Activated CD8-positive, alpha-beta memory T cell treated with anti-CD3 and anti-CD28 coated beads for 36 hours (primary cell): ENCODE results near the gene PRR11. TPM values are rescaled to one million over a fixed set of nuclear protein-coding genes. Genes with fewer than 3 reads are reported as not detected.
"Not testable (repeated sequence)": the region's sequence is repeated elsewhere in the genome, so short reads cannot be mapped to it uniquely, and the experiment has no call there.

Source experiments
- CTCF ChIA-PET: fragments of 350-600 bp; sonication (Branson Sonifier 250); formaldehyde crosslinking; loops from one replicate; lab custom pipeline; 2021; ENCODE audit warnings: antibody characterized with exemption; lab: Charles Lee
- POLR2A ChIA-PET: fragments of 350-600 bp; sonication (Branson Sonifier 250); formaldehyde crosslinking; loops from one replicate; lab custom pipeline; 2021; ENCODE audit warnings: antibody characterized with exemption; lab: Charles Lee
- total RNA-seq, 2 experiments: library from RNA; stranded (reverse); gene quantifications; one replicate each; pipeline ENCODE4 v1.2.3, GENCODE V29; 2021

The PRR11 gene
- total RNA-seq, 2 experiments from 2014 or later: 43.0 to 43.5 TPM

DNA sequence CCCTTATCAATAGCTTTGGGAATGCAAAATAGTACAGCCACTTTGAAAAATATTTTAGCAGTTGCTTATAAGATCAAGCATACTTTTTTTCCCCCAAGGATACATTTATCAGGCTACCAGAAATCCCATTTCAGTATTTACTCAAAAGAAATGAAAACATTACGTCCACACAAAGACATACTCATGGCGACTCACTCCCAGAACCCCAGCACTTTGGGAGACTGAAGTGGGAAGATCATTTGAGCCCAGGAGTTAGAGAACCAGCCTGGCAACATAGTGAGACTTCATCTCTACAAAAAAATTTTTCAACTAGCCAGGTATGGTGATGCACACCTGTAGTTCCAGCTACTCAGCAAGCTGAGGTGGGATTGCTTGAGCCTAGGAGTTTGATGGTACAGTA lies 6.5 kb upstream of the PRR11 start:
- ChIA-PET CTCF (no interaction called here), POLR2A (no interaction called here)

- POLR2A ChIA-PET: no interaction called here
- CTCF ChIA-PET: interaction anchor here (1.5 kb wide), 1 partner anchor 43 kb away, joined by 3 read pairs; the partner anchor contains the start of gene TRIM37
Observed at GRCh38 chr17:59149841-59150511, 5.6 kb upstream of the PRR11 start.

DNA sequence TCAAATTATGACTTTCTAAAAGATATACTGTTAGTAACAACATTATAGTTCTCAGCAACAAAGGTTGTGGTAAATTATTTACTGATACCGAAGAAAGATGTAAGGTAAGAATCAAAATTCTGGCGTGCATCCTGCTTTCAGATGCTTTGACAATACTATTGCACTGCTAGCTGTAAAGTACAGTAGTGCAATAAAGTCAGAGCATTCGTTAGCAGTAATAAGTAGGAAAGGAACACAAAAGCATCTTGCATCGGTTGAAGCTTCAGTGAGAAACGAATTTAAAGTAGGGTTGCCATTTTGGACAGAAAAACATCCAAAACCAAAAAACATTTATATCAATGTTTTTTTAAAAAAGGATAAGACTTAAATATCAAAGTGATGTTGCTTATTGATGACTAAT lies 4.5 kb upstream of the PRR11 start:
- CTCF ChIA-PET: interaction anchor here (1.5 kb wide), 1 partner anchor 44 kb away, joined by 3 read pairs; the partner anchor contains the start of gene TRIM37
- POLR2A ChIA-PET: interaction anchor here (1.7 kb wide), 1 partner anchor 44 kb away, joined by 6 read pairs; the partner anchor contains the start of gene TRIM37

- CTCF ChIA-PET: interaction anchor here (1.5 kb wide), 1 partner anchor 45 kb away, joined by 3 read pairs; the partner anchor contains the start of gene TRIM37
Observed at GRCh38 chr17:59151591-59151990, 4.0 kb upstream of the PRR11 start.

DNA sequence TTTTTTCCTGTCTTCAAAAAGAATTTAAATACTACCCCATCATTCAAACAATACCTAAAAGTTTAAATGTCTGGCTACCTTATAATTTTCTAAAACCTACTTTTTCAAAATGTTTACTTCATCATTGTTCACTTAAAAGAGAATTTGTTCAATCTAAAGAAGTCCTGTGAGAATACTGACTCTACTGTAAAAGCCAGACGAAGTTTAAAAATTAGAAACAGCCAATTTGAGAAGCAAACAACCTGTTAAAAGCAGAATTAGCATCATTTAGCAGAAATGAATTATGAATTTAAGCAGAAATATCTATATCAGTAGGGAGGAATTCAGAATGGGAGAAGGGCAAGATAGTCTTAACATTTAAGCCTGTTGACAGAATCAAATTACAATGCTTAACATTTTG lies 2.6 kb upstream of the PRR11 start:
- CTCF ChIA-PET: no interaction called here
- POLR2A ChIA-PET: interaction anchor here (1.7 kb wide), 1 partner anchor 46 kb away, joined by 6 read pairs; the partner anchor contains the start of gene TRIM37

More at GRCh38 chr17:59151591-59151990, 4.0 kb upstream of the PRR11 start:
- POLR2A ChIA-PET: interaction anchor here (1.7 kb wide), 1 partner anchor 45 kb away, joined by 6 read pairs; the partner anchor contains the start of gene TRIM37

GRCh38 chr17:59154292-59154720 lies 1.2 kb upstream of the PRR11 start:
- POLR2A ChIA-PET: interaction anchor here (2.1 kb wide), 1 partner anchor 48 kb away, joined by 19 read pairs; the partner anchor contains the start of gene TRIM37
- CTCF ChIA-PET: interaction anchor here (0.8 kb wide), 1 partner anchor 26 kb away, joined by 3 read pairs; no protein-coding TSS in a partner anchor

DNA sequence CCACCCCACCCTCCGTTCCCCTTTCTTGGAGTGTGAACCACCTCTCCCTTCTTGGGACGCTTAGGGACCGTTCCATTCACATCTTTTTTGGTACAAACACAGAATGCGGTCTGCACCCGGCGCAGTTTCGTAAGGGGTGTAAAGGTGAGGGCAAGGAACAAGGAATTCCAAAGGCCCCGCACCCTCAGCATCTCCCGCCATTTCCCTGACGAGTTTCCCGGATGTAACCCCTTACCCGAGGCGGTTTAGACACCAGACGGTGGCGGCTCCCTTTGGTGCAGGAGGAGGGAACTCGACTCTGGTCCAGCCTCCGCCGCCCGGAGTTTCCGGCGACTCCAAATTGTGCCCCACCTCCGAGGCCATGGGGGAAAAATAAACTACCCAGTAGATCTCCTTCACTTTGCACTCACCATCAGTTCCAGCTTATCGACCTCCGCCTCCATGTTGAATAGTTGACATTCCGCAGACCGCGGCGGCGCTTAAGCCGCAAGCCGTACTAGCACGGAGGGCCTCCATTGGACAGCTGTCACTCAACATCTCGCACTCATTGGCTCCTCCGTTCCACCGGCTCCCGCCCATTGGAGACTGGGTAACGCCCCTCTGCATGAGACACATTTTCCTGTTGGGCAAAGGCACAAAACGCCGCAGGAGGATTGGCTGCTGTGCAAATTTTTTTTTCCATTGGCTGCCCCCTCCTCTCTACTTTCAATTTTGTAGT lies 666 bp upstream of the PRR11 start, which contains the start of gene SKA2:
Gene SKA2, minus strand, starts transcription at position 466 of the 718 bp plus-strand sequence. Its CDS starts 23 bp downstream, at position 443.
- CTCF ChIA-PET: interaction anchor here (0.6 kb wide), 1 partner anchor 103 kb away, joined by 3 read pairs; no protein-coding TSS in a partner anchor
- POLR2A ChIA-PET: interaction anchor here (0.9 to 2.1 kb wide), 2 partner anchors 16 to 48 kb away, joined by 7 to 19 read pairs; partner anchors contain the start of gene TRIM37

DNA sequence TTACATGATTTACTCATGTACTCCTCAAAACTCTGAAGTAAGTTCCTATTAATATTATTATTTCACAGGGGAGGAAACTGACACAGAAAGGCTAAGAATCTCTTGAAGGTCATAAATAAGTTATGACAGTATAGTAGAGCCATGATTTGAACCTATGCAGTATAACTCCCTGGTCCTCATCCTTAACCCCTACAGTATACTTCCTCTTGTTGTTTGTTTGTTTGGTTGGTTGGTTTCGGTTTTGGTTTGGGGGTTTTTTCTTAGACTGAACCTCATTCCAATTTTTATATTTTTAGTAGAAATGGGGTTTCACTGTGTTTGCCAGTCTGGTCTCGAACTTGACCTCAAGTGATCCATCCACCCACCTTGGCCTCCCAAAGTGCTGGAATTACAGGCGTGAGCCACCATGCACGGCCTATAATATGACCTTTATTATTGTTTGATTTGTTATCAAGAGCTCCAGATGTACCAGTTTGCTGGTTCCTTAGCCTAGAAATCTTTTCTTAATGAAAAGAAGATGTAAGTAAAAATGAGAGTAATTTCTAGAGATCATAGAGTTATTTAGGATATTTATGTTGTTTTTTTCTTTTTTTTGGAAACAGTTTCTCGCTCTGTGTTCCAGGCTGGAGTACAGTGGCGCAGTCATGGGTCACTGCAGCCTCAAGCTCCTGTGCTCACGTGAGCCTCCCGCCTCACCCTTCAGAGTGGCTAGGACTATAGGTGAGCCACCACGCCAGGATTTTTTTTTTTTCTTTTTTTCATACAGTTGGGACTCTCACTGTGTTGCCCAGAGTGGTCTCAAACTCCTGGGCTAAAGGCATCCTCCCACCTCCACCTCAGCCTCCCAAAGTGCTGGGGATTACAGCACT lies 4.8 kb downstream of the PRR11 start:
- POLR2A ChIA-PET: no interaction called here
- CTCF ChIA-PET: no interaction called here

DNA sequence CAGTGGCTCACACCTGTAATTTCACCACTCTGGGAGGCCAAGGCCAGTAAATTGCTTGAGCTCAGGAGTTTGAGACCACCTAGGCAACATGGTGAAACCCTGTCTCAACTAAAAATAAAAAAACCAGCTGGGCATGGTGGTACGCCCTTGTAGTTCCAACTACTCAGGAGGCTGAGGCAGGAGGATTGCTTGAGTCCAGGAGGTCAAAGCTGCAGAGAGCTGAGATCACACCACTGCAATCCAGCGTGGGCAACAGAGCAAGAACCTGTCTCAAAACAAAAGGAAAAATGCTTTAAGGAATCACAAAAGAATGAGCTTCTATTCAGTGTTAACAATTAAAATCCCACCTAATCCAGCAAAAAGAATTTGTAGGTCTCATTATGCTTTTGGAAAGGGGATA lies 5.9 kb downstream of the PRR11 start:
- CTCF ChIA-PET: no interaction called here
- POLR2A ChIA-PET: no interaction called here

DNA sequence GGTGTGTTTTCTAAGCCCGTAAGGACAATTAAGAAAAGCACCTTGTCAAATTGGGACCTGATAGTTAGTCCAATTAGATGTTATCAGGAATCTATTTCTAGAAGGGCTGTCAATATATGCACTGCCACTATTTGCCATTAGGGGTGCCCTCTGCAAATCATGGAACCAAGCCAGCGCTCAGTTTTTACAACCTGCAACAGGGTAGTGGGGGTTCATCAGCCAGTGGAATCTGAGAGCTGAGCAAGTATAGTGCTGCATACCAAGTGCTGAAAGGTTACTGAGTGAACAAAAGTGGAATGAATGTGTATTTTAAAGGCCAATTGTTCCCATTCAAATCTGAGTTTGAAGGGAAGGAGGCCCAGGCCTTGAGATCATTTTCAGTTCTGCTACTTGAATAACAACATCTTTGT lies 10.4 kb downstream of the PRR11 start:
- ChIA-PET CTCF (no interaction called here), POLR2A (no interaction called here)

DNA sequence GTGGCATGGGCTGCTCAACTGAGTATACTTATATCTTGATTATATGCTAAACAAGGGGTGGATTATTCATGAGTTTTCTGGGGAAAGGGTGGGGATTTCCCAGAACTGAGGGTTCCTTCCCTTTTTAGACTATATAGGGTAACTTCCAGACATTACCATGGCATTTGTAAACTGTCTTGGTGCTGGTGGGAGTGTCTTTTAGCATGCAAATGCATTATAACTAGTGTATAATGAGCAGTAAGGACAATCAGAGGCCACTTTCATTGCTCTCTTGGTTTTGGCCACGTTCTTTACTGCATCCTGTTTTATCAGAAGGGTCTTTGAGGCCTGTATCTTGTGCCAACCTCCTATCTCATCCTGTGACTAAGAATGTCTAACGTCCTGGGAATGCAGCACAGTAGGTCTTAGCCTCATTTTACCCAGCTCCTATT lies 12.0 kb downstream of the PRR11 start:
- ChIA-PET CTCF (no interaction called here), POLR2A (no interaction called here)

DNA sequence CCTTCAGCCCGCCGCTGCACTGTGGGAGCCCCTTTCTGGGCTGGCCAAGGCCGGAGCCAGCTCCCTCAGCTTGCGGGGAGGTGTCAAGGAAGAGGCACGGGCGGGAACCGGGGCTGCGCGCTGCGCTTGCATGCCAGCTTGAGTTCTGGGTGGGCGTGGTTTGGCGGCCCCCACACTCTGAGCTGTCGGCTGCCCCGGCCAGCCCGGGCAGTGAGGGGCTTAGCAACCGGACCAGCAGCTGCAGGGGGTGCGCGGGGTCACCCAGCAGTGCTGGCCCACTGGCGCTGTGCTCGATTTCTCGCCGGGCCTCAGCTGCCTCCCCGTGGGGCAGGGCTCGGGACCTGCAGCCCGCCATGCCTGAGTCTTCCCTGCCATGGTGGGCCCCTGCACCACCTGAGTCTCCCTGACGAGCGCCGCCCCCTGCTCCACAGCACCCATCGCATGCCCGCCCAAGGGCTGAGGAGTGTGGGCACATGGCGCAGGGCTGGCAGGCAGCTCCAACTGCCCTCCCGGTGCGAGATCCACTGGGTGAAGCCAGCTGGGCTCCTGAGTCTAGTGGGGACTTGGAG lies 17.0 kb downstream of the PRR11 start:
- CTCF ChIA-PET: no interaction called here

DNA sequence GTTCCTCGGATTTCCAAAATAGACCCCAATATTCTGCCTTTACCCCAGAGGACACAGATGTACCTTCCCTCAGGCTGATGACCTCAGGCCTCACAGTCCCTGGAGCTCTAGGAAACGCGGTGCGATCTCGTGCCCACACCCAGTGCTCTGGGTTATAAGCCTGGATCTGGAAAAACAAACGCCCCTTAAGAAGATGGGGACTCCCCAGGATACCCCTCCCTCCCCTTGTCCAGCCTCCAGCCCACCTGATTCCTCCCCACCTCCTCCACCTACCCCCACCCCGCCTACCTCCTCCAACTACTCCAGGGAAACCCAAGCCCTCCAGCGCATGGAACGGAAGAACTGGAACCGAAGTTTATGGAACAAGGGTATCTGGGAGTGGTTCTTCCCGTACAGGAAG lies 19.1 kb downstream of the PRR11 start:
- CTCF ChIA-PET: no interaction called here
- POLR2A ChIA-PET: no interaction called here

More for the DNA sequence above, 17.0 kb downstream of the PRR11 start:
- POLR2A ChIA-PET: interaction anchor here (0.5 to 0.6 kb wide), 2 partner anchors 38 to 49 kb away, joined by 3 read pairs; no protein-coding TSS in a partner anchor

- ChIA-PET POLR2A (no interaction called here), CTCF (no interaction called here)
Observed at GRCh38 chr17:59175076-59175475, 19.5 kb downstream of the PRR11 start.

DNA sequence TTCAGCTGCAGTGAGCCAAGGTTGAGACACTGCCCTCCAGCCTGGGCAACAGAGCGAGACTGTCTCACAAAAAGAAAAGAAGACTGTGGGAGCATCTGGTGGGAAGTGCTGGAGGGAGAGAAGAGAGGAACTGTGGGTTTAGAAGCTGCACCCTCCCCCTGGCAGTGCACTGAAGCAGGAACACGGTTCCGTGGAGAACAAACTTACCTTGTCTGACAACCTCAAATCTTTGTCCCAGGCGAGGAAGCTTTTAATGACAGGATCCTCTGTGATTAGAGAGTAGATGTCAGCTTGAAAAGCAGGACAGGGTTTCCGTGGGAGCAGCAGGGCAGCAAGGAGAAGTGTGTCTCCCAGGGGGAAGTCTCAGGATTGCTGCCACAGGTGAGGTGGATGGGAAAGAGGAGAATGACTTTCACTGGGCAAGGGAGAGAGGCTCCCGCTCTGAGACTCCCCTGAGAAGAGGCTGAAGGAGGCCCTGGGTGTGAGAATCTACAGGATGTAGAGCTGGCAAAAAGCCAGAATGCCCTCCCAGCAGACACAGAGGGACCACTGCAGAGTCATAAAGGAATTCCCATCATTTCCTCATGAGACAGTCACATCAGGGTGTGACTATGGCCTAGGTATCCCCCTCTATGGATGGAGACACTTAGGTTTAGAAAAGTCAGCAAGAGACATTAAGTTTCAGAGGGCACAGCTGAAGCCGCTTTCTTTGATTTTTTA lies 22.9 kb downstream of the PRR11 start:
- ChIA-PET CTCF (interaction anchor here (0.9 kb wide), 1 partner anchor 70 kb away, joined by 3 read pairs; no protein-coding TSS in a partner anchor), POLR2A (no interaction called here)

GRCh38 chr17:59179601-59180000 lies 24.1 kb downstream of the PRR11 start:
- POLR2A ChIA-PET: not testable (repeated sequence)
- CTCF ChIA-PET: interaction anchor here (0.6 kb wide), 1 partner anchor 1481 kb away, joined by 5 read pairs; no protein-coding TSS in a partner anchor

GRCh38 chr17:59180626-59181025 lies 25.1 kb downstream of the PRR11 start:
- ChIA-PET CTCF (no interaction called here), POLR2A (no interaction called here)

- ChIA-PET POLR2A (no interaction called here), CTCF (no interaction called here)
Observed at GRCh38 chr17:59181481-59181880, 25.9 kb downstream of the PRR11 start.
